Right lobe of liver (tissue), 4 donors: ENCODE measurements around the gene HNRNPLL.

Source experiments
- POLR2A ChIP-seq: fragments of 450-650 bp; IDR thresholded peaks from one replicate; pipeline ENCODE4 v1.6.1; 2017; ENCODE audit warnings: antibody characterized with exemption, mild to moderate bottlenecking
- TF ChIP-seq, protein P1 (sequence below), 4 donors: fragments of 200-600 bp in 3 of 4; fragments of 450-650 bp in 1 of 4; IDR thresholded peaks; one replicate each; pipeline versions ENCODE4 v1.5.1 to v1.8.0; 2016 to 2022; ENCODE audit warnings: antibody characterized with exemption in 4 of 4, mild to moderate bottlenecking in 2 of 4
- donor health status: DM: no; HTN: no; CAD: no.
- donor health status: DM: no; HTN: no; CAD: no.
- donor health status: DM: no; HTN: yes; CAD: no.

GRCh38 chr2:38527338-38528007, 75.3 kb downstream of the HNRNPLL start:
- TF ChIP-seq, protein P1, sequence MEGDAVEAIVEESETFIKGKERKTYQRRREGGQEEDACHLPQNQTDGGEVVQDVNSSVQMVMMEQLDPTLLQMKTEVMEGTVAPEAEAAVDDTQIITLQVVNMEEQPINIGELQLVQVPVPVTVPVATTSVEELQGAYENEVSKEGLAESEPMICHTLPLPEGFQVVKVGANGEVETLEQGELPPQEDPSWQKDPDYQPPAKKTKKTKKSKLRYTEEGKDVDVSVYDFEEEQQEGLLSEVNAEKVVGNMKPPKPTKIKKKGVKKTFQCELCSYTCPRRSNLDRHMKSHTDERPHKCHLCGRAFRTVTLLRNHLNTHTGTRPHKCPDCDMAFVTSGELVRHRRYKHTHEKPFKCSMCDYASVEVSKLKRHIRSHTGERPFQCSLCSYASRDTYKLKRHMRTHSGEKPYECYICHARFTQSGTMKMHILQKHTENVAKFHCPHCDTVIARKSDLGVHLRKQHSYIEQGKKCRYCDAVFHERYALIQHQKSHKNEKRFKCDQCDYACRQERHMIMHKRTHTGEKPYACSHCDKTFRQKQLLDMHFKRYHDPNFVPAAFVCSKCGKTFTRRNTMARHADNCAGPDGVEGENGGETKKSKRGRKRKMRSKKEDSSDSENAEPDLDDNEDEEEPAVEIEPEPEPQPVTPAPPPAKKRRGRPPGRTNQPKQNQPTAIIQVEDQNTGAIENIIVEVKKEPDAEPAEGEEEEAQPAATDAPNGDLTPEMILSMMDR (IDR thresholded peaks at IDR 0.05): no peak
- no peak for TF ChIP-seq POLR2A
